BLaER1 treated with 17β-estradiol and CSF1 and Interleukin-3, amounts not matched to agents 10 nM and 100 nM (cell line): ENCODE results near the gene SERPINB6.
"Not testable (repeated sequence)": the region's sequence is repeated elsewhere in the genome, so short reads cannot be mapped to it uniquely, and the experiment has no call there.

Experiments used
- H3K27ac ChIP-seq, 11 experiments: shearing (Covaris generic); formaldehyde crosslinking; 2 replicates each; pipeline ENCODE4 v1.8.1; 2022
- H3K27me3 ChIP-seq, 11 experiments: shearing (Covaris generic); formaldehyde crosslinking; 2 replicates each; pipeline ENCODE4 v1.8.1; 2022
- H3K36me3 ChIP-seq, 11 experiments: shearing (Covaris generic); formaldehyde crosslinking; 2 replicates each; pipeline ENCODE4 v1.8.1; 2022
- H3K4me1 ChIP-seq, 10 experiments: shearing (Covaris generic); formaldehyde crosslinking; 2 replicates each; pipeline ENCODE4 v1.8.1; 2022
- H3K4me2 ChIP-seq, 11 experiments: shearing (Covaris generic); formaldehyde crosslinking; 2 replicates each; pipeline ENCODE4 v1.8.1; 2022
- H3K4me3 ChIP-seq, 10 experiments: shearing (Covaris generic); formaldehyde crosslinking; 2 replicates each; pipeline ENCODE4 v1.8.1; 2022
- H3K9ac ChIP-seq, 11 experiments: shearing (Covaris generic); formaldehyde crosslinking; 2 replicates each; pipeline ENCODE4 v1.8.1; 2022
- H3K9me3 ChIP-seq, 11 experiments: shearing (Covaris generic); formaldehyde crosslinking; replicated peaks in 1 of 11; 2 replicates each; pipeline ENCODE4 v1.8.1; 2022
- H4K20me1 ChIP-seq, 11 experiments: shearing (Covaris generic); formaldehyde crosslinking; 2 replicates each; pipeline ENCODE4 v1.8.1; 2022
- Cebpa-rat ChIP-seq, 11 experiments: shearing (Covaris generic); IDR thresholded peaks; 2 replicates each; pipeline ENCODE4 v1.8.1; 2022

The SERPINB6 gene

GRCh38 chr6:2944405-2945152, 26.8 kb downstream of the SERPINB6 start:
- Histone ChIP-seq H3K27ac (no peak overlapping the region), H3K27me3 (no peaks in the 10 kb centered on the region), H4K20me1 (no peaks in the 10 kb centered on the region), H3K4me2 (peak overlapping the region; percentile 39 to 76 (median 55); a peak in 19 of 22 replicates), H3K4me1 (peaks cover 27 to 59% (median 46%) of the 10 kb centered on the region in 10 experiments), H3K4me3 (no peak overlapping the region), H3K9me3 (peaks cover 0 to 4% (median 0%) of the 10 kb centered on the region in 11 experiments; a peak in 3 of 22 replicates), H3K36me3 (peaks cover 0 to 24% (median 0%) of the 10 kb centered on the region in 11 experiments; a peak in 4 of 22 replicates), H3K9ac (no peak overlapping the region)
- no peak for TF ChIP-seq Cebpa-rat (IDR thresholded peaks at IDR 0.05)

- peaks cover 27 to 59% (median 46%) of the 10 kb centered on the region in 10 experiments for H3K4me1 ChIP-seq
- H3K4me2 ChIP-seq: peak overlapping the region; percentile 69 to 89 (median 83)
- H3K9me3 ChIP-seq: peaks cover 0 to 14% (median 0%) of the 10 kb centered on the region in 11 experiments; a peak in 5 of 22 replicates
- TF ChIP-seq Cebpa-rat (IDR thresholded peaks at IDR 0.05): no peak
- peaks cover 0 to 15% (median 0%) of the 10 kb centered on the region in 11 experiments; a peak in 4 of 22 replicates for H3K36me3 ChIP-seq
- H3K9ac ChIP-seq: peak overlapping the region in 9 of 11 experiments; percentile 19 to 54 (median 35); a peak in 12 of 22 replicates
- no peaks in the 10 kb centered on the region for H4K20me1 ChIP-seq
- no peaks in the 10 kb centered on the region for H3K27me3 ChIP-seq
- H3K27ac ChIP-seq: peak overlapping the region in 6 of 11 experiments; percentile 23 to 47 (median 35); a peak in 9 of 22 replicates
- H3K4me3 ChIP-seq: peak overlapping the region in 6 of 10 experiments; percentile 6 to 54 (median 18); a peak in 7 of 20 replicates
Measured at GRCh38 chr6:2943564-2943955, 27.8 kb downstream of the SERPINB6 start.

- peaks cover 27 to 59% (median 46%) of the 10 kb centered on the region in 10 experiments for H3K4me1 ChIP-seq
- no peaks in the 10 kb centered on the region for H3K27me3 ChIP-seq
- peak overlapping the region in 6 of 11 experiments; percentile 23 to 47 (median 35); a peak in 10 of 22 replicates for H3K27ac ChIP-seq
- peak overlapping the region; percentile 69 to 89 (median 83) for H3K4me2 ChIP-seq
- no peaks in the 10 kb centered on the region for H4K20me1 ChIP-seq
- H3K36me3 ChIP-seq: peaks cover 0 to 10% (median 0%) of the 10 kb centered on the region in 11 experiments; a peak in 4 of 22 replicates
- H3K4me3 ChIP-seq: peak overlapping the region; percentile 6 to 54 (median 14); a peak in 11 of 20 replicates
- H3K9me3 ChIP-seq: peaks cover 0 to 17% (median 0%) of the 10 kb centered on the region in 11 experiments; a peak in 7 of 22 replicates
- H3K9ac ChIP-seq: peak overlapping the region in 10 of 11 experiments; percentile 17 to 54 (median 34); a peak in 15 of 22 replicates
- no peak for TF ChIP-seq Cebpa-rat (IDR thresholded peaks at IDR 0.05)
Measured at GRCh38 chr6:2942914-2943563, 28.3 kb downstream of the SERPINB6 start.

GRCh38 chr6:2942116-2942515, 29.3 kb downstream of the SERPINB6 start:
- not testable (repeated sequence) for H3K27me3 ChIP-seq, H3K27ac ChIP-seq, H4K20me1 ChIP-seq, H3K9ac ChIP-seq, H3K4me3 ChIP-seq, H3K36me3 ChIP-seq
- Histone ChIP-seq H3K4me2 (peak overlapping the region; percentile 69 to 89 (median 83)), H3K9me3 (peaks cover 0 to 22% (median 0%) of the 10 kb centered on the region in 11 experiments; a peak in 7 of 22 replicates), H3K4me1 (peaks cover 27 to 53% (median 41%) of the 10 kb centered on the region in 10 experiments)

- Histone ChIP-seq H4K20me1 (no peaks in the 10 kb centered on the region), H3K9ac (no peak overlapping the region), H3K27me3 (no peaks in the 10 kb centered on the region), H3K27ac (no peak overlapping the region), H3K9me3 (peaks cover 0 to 32% (median 13%) of the 10 kb centered on the region in 11 experiments; a peak in 16 of 22 replicates), H3K36me3 (no peaks in the 10 kb centered on the region), H3K4me3 (no peak overlapping the region), H3K4me1 (peaks cover 25 to 40% (median 35%) of the 10 kb centered on the region in 10 experiments), H3K4me2 (no peak overlapping the region)
- no peak for TF ChIP-seq Cebpa-rat (IDR thresholded peaks at IDR 0.05)
Measured at GRCh38 chr6:2940851-2941250, 30.5 kb downstream of the SERPINB6 start.

GRCh38 chr6:2940010-2940850, 31.1 kb downstream of the SERPINB6 start:
- H3K27me3 ChIP-seq: no peaks in the 10 kb centered on the region
- peaks cover 0 to 34% (median 14%) of the 10 kb centered on the region in 11 experiments; a peak in 16 of 22 replicates for H3K9me3 ChIP-seq
- H4K20me1 ChIP-seq: no peaks in the 10 kb centered on the region
- peaks cover 21 to 35% (median 29%) of the 10 kb centered on the region in 10 experiments for H3K4me1 ChIP-seq
- no peaks in the 10 kb centered on the region for H3K36me3 ChIP-seq
- no peak overlapping the region for H3K27ac ChIP-seq
- no peak overlapping the region for H3K4me3 ChIP-seq
- no peak overlapping the region for H3K9ac ChIP-seq
- no peak for TF ChIP-seq Cebpa-rat (IDR thresholded peaks at IDR 0.05)
- H3K4me2 ChIP-seq: no peak overlapping the region

- Histone ChIP-seq H3K27me3 (no peaks in the 10 kb centered on the region), H3K4me3 (no peak overlapping the region), H3K27ac (no peak overlapping the region), H3K4me1 (peaks cover 17 to 27% (median 23%) of the 10 kb centered on the region in 10 experiments), H3K9me3 (peaks cover 0 to 34% (median 14%) of the 10 kb centered on the region in 11 experiments; a peak in 16 of 22 replicates), H3K36me3 (no peaks in the 10 kb centered on the region), H3K4me2 (no peak overlapping the region), H4K20me1 (no peaks in the 10 kb centered on the region), H3K9ac (no peak overlapping the region)
- TF ChIP-seq Cebpa-rat (IDR thresholded peaks at IDR 0.05): no peak
Measured at GRCh38 chr6:2939315-2940009, 31.9 kb downstream of the SERPINB6 start.

GRCh38 chr6:2938632-2939083, 32.7 kb downstream of the SERPINB6 start:
- H4K20me1 ChIP-seq: no peaks in the 10 kb centered on the region
- no peak overlapping the region for H3K4me2 ChIP-seq
- no peak overlapping the region for H3K27ac ChIP-seq
- no peaks in the 10 kb centered on the region for H3K27me3 ChIP-seq
- peaks cover 0 to 34% (median 14%) of the 10 kb centered on the region in 11 experiments; a peak in 16 of 22 replicates for H3K9me3 ChIP-seq
- no peak for TF ChIP-seq Cebpa-rat (IDR thresholded peaks at IDR 0.05)
- no peak overlapping the region for H3K4me3 ChIP-seq
- peaks cover 14 to 22% (median 18%) of the 10 kb centered on the region in 10 experiments for H3K4me1 ChIP-seq
- H3K36me3 ChIP-seq: no peaks in the 10 kb centered on the region
- no peak overlapping the region for H3K9ac ChIP-seq
